ENCODE results near the gene KDM4F.
"Not testable (repeated sequence)": the region's sequence is repeated elsewhere in the genome, so short reads cannot be mapped to it uniquely, and the experiment has no call there.

- TF ChIP-seq FOXM1 (IDR thresholded peaks at IDR 0.05; ENCODE audit: borderline replicate concordance); PKNOX1 (IDR thresholded peaks at IDR 0.05); BHLHE40 (IDR thresholded peaks at IDR 0.05; ENCODE audit: borderline replicate concordance); NFRKB (IDR thresholded peaks at IDR 0.05); ELF4 (IDR thresholded peaks at IDR 0.05); CTBP1 (IDR thresholded peaks at IDR 0.05; ENCODE audit: borderline replicate concordance); SUZ12 (IDR thresholded peaks at IDR 0.05); FOXK2 (IDR thresholded peaks at IDR 0.05); L3MBTL2 (conservative IDR thresholded peaks at IDR 0.05); FOXA1 (IDR thresholded peaks at IDR 0.05); ARNT (IDR thresholded peaks at IDR 0.05): not testable (repeated sequence)
Observed at GRCh38 chr11:95049122-95049521, at the start of gene KDM4F.

Measured in HEK293T (cell line).